Neural progenitor cell (in vitro differentiated cells): Measurements from ENCODE around the gene CLMP. TPM values are rescaled to one million over a fixed set of nuclear protein-coding genes. Genes with fewer than 3 reads are reported as not detected.

Experiments
- DNase-seq: peaks from one replicate; pipeline ENCODE4 v3.0.0-alpha.2; 2016; ENCODE audit warnings: low spot score
- H2AFZ ChIP-seq: fragments of 200-600 bp; sonication (generic); replicated peaks from 2 replicates; pipeline ENCODE4 v1.6.1; 2016; ENCODE audit warnings: antibody characterized with exemption
- H3F3A ChIP-seq: fragments of 200-600 bp; sonication (generic); 2 replicates; pipeline ENCODE4 v1.6.1; 2016; ENCODE audit warnings: antibody characterized with exemption, low read depth
- H3K27ac ChIP-seq: fragments of 200-600 bp; sonication (generic); 2 replicates; pipeline ENCODE4 v1.5.1; 2016; ENCODE audit warnings: mild to moderate bottlenecking
- H3K27me3 ChIP-seq: fragments of 200-600 bp; sonication (generic); 2 replicates; pipeline ENCODE4 v1.6.1; 2016; ENCODE audit warnings: mild to moderate bottlenecking, moderate library complexity
- H3K36me3 ChIP-seq: fragments of 200-600 bp; sonication (generic); 2 replicates; pipeline ENCODE4 v1.5.1; 2016
- H3K4me1 ChIP-seq: fragments of 200-600 bp; sonication (generic); 2 replicates; pipeline ENCODE4 v1.6.1; 2016; ENCODE audit warnings: mixed run types
- H3K4me2 ChIP-seq: fragments of 200-600 bp; sonication (generic); 2 replicates; pipeline ENCODE4 v1.6.1; 2016
- H3K4me3 ChIP-seq: fragments of 200-600 bp; sonication (generic); 2 replicates; pipeline ENCODE4 v1.5.1; 2016
- H3K79me2 ChIP-seq: fragments of 200-600 bp; sonication (generic); 2 replicates; pipeline ENCODE4 v1.6.1; 2016; ENCODE audit warnings: low read depth
- H3K9ac ChIP-seq: fragments of 200-600 bp; sonication (generic); 2 replicates; pipeline ENCODE4 v1.6.1; 2016
- H3K9me3 ChIP-seq: fragments of 200-600 bp; sonication (generic); 2 replicates; pipeline ENCODE4 v1.5.1; 2016; ENCODE audit warnings: low read depth
- H4K20me1 ChIP-seq: fragments of 200-600 bp; sonication (generic); 2 replicates; pipeline ENCODE4 v1.6.1; 2016; ENCODE audit warnings: low read depth
- H3K27ac Mint-ChIP-seq: 3 replicates; pipeline ENCODE4 v1.8.0; 2021; ENCODE audit warnings: mixed read lengths
- H3K27me3 Mint-ChIP-seq: 2 replicates; pipeline ENCODE4 v1.8.0; 2022; ENCODE audit warnings: low read depth, mild to moderate bottlenecking, inconsistent platforms, moderate library complexity, mixed read lengths; ENCODE audit not compliant: insufficient read depth
- H3K36me3 Mint-ChIP-seq: 3 replicates; pipeline ENCODE4 v1.8.0; 2021; ENCODE audit warnings: mixed read lengths
- H3K4me1 Mint-ChIP-seq: 3 replicates; pipeline ENCODE4 v1.8.0; 2021; ENCODE audit warnings: mixed read lengths
- H3K4me3 Mint-ChIP-seq: 3 replicates; pipeline ENCODE4 v1.8.0; 2021; ENCODE audit warnings: mild to moderate bottlenecking, moderate library complexity, mixed read lengths
- H3K9me3 Mint-ChIP-seq: 3 replicates; pipeline ENCODE4 v1.8.0; 2020; ENCODE audit warnings: mixed read lengths
- EZH2 ChIP-seq: fragments of 200-600 bp; sonication (generic); IDR thresholded peaks from 2 replicates; pipeline ENCODE4 v1.6.1; 2017; ENCODE audit warnings: antibody characterized with exemption, mild to moderate bottlenecking, moderate library complexity
- EZH2phosphoT487 ChIP-seq: fragments of 200-600 bp; sonication (generic); IDR thresholded peaks from 2 replicates; pipeline ENCODE4 v1.6.1; 2017; ENCODE audit warnings: antibody characterized with exemption
- total RNA-seq: library from RNA; depleted of rRNA; stranded (reverse); fragments of >200 nt; gene quantifications from 2 replicates; pipeline ENCODE4 v1.2.3, GENCODE V29; 2015; ENCODE audit warnings: low replicate concordance
- TF ChIP-seq, protein P1 (sequence below): fragments of 200-600 bp; sonication (generic); IDR thresholded peaks from 2 replicates; pipeline ENCODE4 v1.5.1; 2017; ENCODE audit warnings: antibody characterized with exemption, mild to moderate bottlenecking

CLMP gene
- total RNA-seq, 1 donor from 2014 or later: 10.7 TPM

DNA sequence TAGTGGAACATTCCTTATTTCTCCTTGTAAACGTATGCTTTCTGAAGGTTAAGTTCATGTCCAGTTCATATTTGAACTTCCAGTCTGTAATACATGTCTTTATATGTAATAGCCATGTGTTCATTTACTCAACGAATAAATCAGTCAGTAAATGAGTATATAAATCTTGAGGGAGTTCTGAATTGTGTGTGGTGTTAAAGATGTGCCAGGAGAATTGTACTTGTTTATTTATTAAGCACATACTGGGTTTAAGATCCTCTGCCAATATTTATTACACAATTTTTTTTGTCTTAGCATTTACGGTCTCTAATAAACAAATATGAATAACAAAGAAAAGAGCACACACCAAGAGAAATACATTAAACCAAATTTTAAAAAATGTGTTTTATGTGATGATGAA is 26.5 kb upstream of the CLMP start:
- Histone ChIP-seq H3K4me2 (no peak overlapping the region), H3K79me2 (no peaks in the 10 kb centered on the region), H3K27ac (no peak overlapping the region), H4K20me1 (no peaks in the 10 kb centered on the region), H3K9ac (no peak overlapping the region), H3K36me3 (no peaks in the 10 kb centered on the region), H3K4me1 (peaks cover 11% of the 10 kb centered on the region), H2AFZ (no peak overlapping the region), H3F3A (peaks cover 4% of the 10 kb centered on the region), H3K9me3 (no peaks in the 10 kb centered on the region), H3K27me3 (no peaks in the 10 kb centered on the region), H3K4me3 (no peak overlapping the region)
- Mint-ChIP-seq H3K9me3 (peaks cover 2% of the 10 kb centered on the region), H3K27ac (no peak overlapping the region), H3K4me3 (no peak overlapping the region), H3K27me3 (no peaks in the 10 kb centered on the region), H3K36me3 (no peaks in the 10 kb centered on the region), H3K4me1 (peaks cover 17% of the 10 kb centered on the region)
- DNase-seq: no peak
- TF ChIP-seq EZH2phosphoT487 (no peak), EZH2 (no peak)
- TF ChIP-seq, protein P1, sequence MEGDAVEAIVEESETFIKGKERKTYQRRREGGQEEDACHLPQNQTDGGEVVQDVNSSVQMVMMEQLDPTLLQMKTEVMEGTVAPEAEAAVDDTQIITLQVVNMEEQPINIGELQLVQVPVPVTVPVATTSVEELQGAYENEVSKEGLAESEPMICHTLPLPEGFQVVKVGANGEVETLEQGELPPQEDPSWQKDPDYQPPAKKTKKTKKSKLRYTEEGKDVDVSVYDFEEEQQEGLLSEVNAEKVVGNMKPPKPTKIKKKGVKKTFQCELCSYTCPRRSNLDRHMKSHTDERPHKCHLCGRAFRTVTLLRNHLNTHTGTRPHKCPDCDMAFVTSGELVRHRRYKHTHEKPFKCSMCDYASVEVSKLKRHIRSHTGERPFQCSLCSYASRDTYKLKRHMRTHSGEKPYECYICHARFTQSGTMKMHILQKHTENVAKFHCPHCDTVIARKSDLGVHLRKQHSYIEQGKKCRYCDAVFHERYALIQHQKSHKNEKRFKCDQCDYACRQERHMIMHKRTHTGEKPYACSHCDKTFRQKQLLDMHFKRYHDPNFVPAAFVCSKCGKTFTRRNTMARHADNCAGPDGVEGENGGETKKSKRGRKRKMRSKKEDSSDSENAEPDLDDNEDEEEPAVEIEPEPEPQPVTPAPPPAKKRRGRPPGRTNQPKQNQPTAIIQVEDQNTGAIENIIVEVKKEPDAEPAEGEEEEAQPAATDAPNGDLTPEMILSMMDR: no peak

DNA sequence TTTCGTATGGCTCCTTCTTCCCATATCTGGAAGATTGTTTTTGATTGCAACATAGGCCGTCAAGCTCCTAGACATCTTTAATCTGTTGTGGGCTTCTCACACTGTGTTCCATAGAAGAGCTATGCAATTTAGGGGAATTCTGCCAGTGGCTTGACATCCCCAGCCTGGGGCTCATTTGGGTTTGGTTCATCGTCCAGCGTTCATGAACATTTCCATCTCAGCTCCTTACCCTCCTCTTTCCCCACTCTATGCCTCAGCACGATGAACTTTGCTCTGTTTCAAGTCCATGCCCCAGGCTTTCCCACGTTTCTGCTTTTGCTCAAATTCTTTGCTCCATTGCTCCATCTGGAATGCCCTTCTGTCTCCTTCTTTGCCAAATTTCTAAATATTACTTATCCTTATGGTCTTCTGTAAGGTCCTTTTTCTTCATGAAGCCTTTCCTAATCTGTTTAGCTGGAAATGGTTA is 26.1 kb upstream of the CLMP start:
- peaks cover 9% of the 10 kb centered on the region for H3K4me1 ChIP-seq
- H3K79me2 ChIP-seq: no peaks in the 10 kb centered on the region
- H3K4me3 ChIP-seq: no peak overlapping the region
- H3K36me3 Mint-ChIP-seq: no peaks in the 10 kb centered on the region
- no peak for TF ChIP-seq EZH2
- no peak for TF ChIP-seq EZH2phosphoT487
- TF ChIP-seq, protein P1: no peak
- peaks cover 2% of the 10 kb centered on the region for H3K9me3 Mint-ChIP-seq
- H3K4me1 Mint-ChIP-seq: peaks cover 16% of the 10 kb centered on the region
- DNase-seq: no peak
- no peak overlapping the region for H3K27ac ChIP-seq
- no peaks in the 10 kb centered on the region for H3K27me3 ChIP-seq
- no peaks in the 10 kb centered on the region for H3K9me3 ChIP-seq
- H3K4me3 Mint-ChIP-seq: no peak overlapping the region
- peaks cover 4% of the 10 kb centered on the region for H3F3A ChIP-seq
- no peak overlapping the region for H3K9ac ChIP-seq
- no peak overlapping the region for H3K4me2 ChIP-seq
- no peaks in the 10 kb centered on the region for H4K20me1 ChIP-seq
- no peaks in the 10 kb centered on the region for H3K36me3 ChIP-seq
- H2AFZ ChIP-seq: no peak overlapping the region
- H3K27me3 Mint-ChIP-seq: no peaks in the 10 kb centered on the region
- H3K27ac Mint-ChIP-seq: no peak overlapping the region

DNA sequence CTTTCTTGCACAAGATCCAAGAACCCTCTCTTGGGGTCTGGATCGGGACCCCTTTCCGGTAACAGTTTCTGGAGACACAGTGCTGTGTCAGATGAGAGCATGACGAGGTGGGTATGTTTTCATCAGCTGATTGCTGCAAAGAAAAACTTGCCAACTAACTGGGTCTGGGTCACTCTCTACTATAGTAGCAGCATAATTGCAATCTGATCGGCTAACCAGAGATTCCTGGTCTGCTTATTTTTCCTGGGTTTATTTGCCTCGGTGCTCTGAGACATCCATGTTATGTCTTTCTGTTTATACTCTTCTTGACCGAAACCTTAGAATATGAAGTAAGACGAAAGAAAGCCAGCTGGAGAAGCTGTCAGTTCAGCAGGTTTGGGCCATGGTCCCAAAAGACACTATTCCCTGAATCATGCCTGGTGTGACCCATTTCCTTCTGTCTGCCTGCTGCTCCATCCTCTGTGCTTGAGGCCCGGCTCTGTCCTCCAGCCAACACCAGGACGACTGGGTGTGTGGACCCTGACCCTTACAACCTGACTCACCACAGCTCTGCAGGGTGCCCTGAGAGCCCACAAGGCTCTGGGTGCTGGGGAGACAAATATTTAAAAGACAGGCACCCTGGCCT is 24.1 kb upstream of the CLMP start:
- Histone ChIP-seq H3K36me3 (no peaks in the 10 kb centered on the region), H3K4me2 (no peak overlapping the region), H3K79me2 (no peaks in the 10 kb centered on the region), H3K9ac (no peak overlapping the region), H3K4me1 (peaks cover 8% of the 10 kb centered on the region), H3K27ac (no peak overlapping the region), H3K27me3 (no peaks in the 10 kb centered on the region), H3F3A (peaks cover 4% of the 10 kb centered on the region), H3K4me3 (no peak overlapping the region), H4K20me1 (no peaks in the 10 kb centered on the region), H3K9me3 (no peaks in the 10 kb centered on the region), H2AFZ (no peak overlapping the region)
- no peaks in the 10 kb centered on the region for H3K27me3 Mint-ChIP-seq
- no peak for DNase-seq
- no peak overlapping the region for H3K4me3 Mint-ChIP-seq
- peaks cover 2% of the 10 kb centered on the region for H3K36me3 Mint-ChIP-seq
- peaks cover 21% of the 10 kb centered on the region for H3K4me1 Mint-ChIP-seq
- peaks cover 7% of the 10 kb centered on the region for H3K9me3 Mint-ChIP-seq
- peak overlapping the region; percentile 50 for H3K27ac Mint-ChIP-seq
- TF ChIP-seq EZH2phosphoT487 (no peak), EZH2 (no peak)
- TF ChIP-seq, protein P1: no peak
